K562 (cell line): ENCODE results near the gene PSME4. TPM values are rescaled to one million over a fixed set of nuclear protein-coding genes. Genes with fewer than 3 reads are reported as not detected.

ENCODE experiments used
- ATAC-seq: fragments of 200-7000 bp; cut with Tn5 transposase; 3 replicates; pipeline ENCODE4 v1.9.1; 2020; ENCODE audit warnings: moderate library complexity
- BruUV-seq: library from RNA; stranded (reverse); fragments of 400-500 nt; replicated peaks from 2 replicates; lab custom pipeline; 2021; lab: Mats Ljungman, UMichigan
- CTCF ChIA-PET: fragments of 300-600 bp; formaldehyde crosslinking; extraction: SDS; loops from one replicate; lab custom pipeline; 2021; ENCODE audit warnings: low intra/inter-chr PET ratio; lab: Yijun Ruan, JAX
- POLR2A ChIA-PET: fragments of 300-600, 350-650 bp; sonication (Branson Sonifier 250); formaldehyde crosslinking; extraction: SDS; loops from one replicate; lab custom pipeline; 2021; ENCODE audit warnings: antibody characterized with exemption, inconsistent platforms; lab: Yijun Ruan, JAX
- DNase-seq, 4 experiments: peaks; one replicate each; pipeline versions ENCODE4 v3.0.0 to v3.0.0-alpha.2; 2011 to 2018; ENCODE audit warnings: low spot score in 3 of 4, mixed read lengths in 3 of 4; ENCODE audit errors: extremely low read depth in 1 of 4
- FAIRE-seq: peaks from 2 replicates; lab custom pipeline; 2011; peaks lifted over from hg19 to GRCh38; lab: Jason Lieb, UNC
- H2AFZ ChIP-seq: 2 replicates; pipeline ENCODE4 v1.6.0; 2011; ENCODE audit warnings: low read depth, low read length, control low read depth, inconsistent platforms
- H3K27ac ChIP-seq: fragments of 200-600 bp; 3 replicates; pipeline ENCODE4 v1.8.0; 2011; ENCODE audit warnings: low read depth, mild to moderate bottlenecking, control low read depth, inconsistent platforms, low read length, moderate library complexity, mixed read lengths; ENCODE audit errors: extremely low read depth
- H3K27me3 ChIP-seq, 2 experiments: fragments of 300-600 bp in 1 of 2; 2 replicates in 1 of 2; 3 replicates in 1 of 2; pipeline versions ENCODE4 v1.6.0 to v1.8.0; 2011; ENCODE audit warnings: inconsistent platforms in 2 of 2, low read length in 2 of 2, mild to moderate bottlenecking in 1 of 2, mixed read lengths in 1 of 2, moderate library complexity in 1 of 2; ENCODE audit not compliant: control insufficient read depth in 2 of 2, insufficient read depth in 2 of 2
- H3K36me3 ChIP-seq: fragments of 300-600 bp; 3 replicates; pipeline ENCODE4 v1.8.0; 2011; ENCODE audit warnings: mild to moderate bottlenecking, low read length, inconsistent platforms; ENCODE audit not compliant: control insufficient read depth, insufficient read depth
- H3K4me1 ChIP-seq, 2 experiments: fragments of 200-600 bp in 1 of 2; replicated peaks in 1 of 2; 2 replicates in 1 of 2; 3 replicates in 1 of 2; pipeline versions ENCODE4 v1.5.1 to v1.8.0; 2011; ENCODE audit warnings: inconsistent platforms in 2 of 2, low read length in 2 of 2, mild to moderate bottlenecking in 1 of 2, mixed read lengths in 1 of 2, moderate library complexity in 1 of 2; ENCODE audit not compliant: control insufficient read depth in 2 of 2, insufficient read depth in 2 of 2
- H3K4me2 ChIP-seq: 2 replicates; pipeline ENCODE4 v1.6.1; 2011; ENCODE audit warnings: low read length, control low read depth, inconsistent platforms, mixed read lengths; ENCODE audit not compliant: insufficient read depth
- H3K4me3 ChIP-seq: fragments of 200-600 bp; sonication (generic), shearing (Covaris generic); 2 replicates; pipeline ENCODE4 v1.5.1; 2016; ENCODE audit warnings: control low read depth, inconsistent platforms
- H3K79me2 ChIP-seq: fragments of 200-600 bp; 3 replicates; pipeline ENCODE4 v1.8.0; 2011; ENCODE audit warnings: low read length, inconsistent platforms; ENCODE audit not compliant: control insufficient read depth, insufficient read depth
- H3K9ac ChIP-seq, 2 experiments: 2 replicates each; pipeline versions ENCODE4 v1.6.0 to v1.6.1; 2011; ENCODE audit warnings: low read depth in 2 of 2, low read length in 2 of 2, control low read depth in 1 of 2, inconsistent platforms in 1 of 2, mild to moderate bottlenecking in 1 of 2, mixed read lengths in 1 of 2; ENCODE audit not compliant: insufficient read depth in 1 of 2
- H3K9me1 ChIP-seq: one replicate; pipeline ENCODE4 v1.6.0; 2011; ENCODE audit warnings: inconsistent platforms, mild to moderate bottlenecking, low read length, moderate library complexity; ENCODE audit not compliant: control insufficient read depth, insufficient read depth
- H3K9me3 ChIP-seq: replicated peaks from 2 replicates; pipeline ENCODE4 v1.5.1; 2011; ENCODE audit warnings: low read depth, low read length, inconsistent platforms; ENCODE audit not compliant: control insufficient read depth, insufficient read depth
- H4K20me1 ChIP-seq: replicated peaks from 2 replicates; pipeline ENCODE4 v1.6.1; 2011; ENCODE audit warnings: low read length, inconsistent platforms, mixed read lengths; ENCODE audit not compliant: control insufficient read depth, insufficient read depth
- FOXA3 ChIP-seq, 2 experiments: fragments of 450-650 bp in 1 of 2; sonication (generic) in 1 of 2; formaldehyde crosslinking; IDR thresholded peaks in 1 of 2; conservative IDR thresholded peaks in 1 of 2; 2 replicates each; pipeline versions ENCODE4 v1.4.0 to v1.8.0; 2020 to 2022; ENCODE audit warnings: mild to moderate bottlenecking in 2 of 2, missing genetic modification reagents in 1 of 2
- SOX6 ChIP-seq: fragments of 450-650 bp; IDR thresholded peaks from 2 replicates; pipeline ENCODE4 v1.6.1; 2014; ENCODE audit warnings: mild to moderate bottlenecking
- ZNF518B ChIP-seq: fragments of 250-450 bp; sonication (Bioruptor Pico); IDR thresholded peaks from 2 replicates; pipeline ENCODE4 v1.5.0; 2021; ENCODE audit warnings: mild to moderate bottlenecking, moderate library complexity
- WGBS: fragments of 100-300 bp; shearing (Covaris generic); methylation state at CpG from one replicate; pipeline ENCODE4 v1.1.6; 2016; ENCODE audit warnings: low coverage, mixed read lengths; ENCODE audit not compliant: insufficient coverage; ENCODE audit errors: missing lambda C conversion rate; 5-methylcytosine and 5-hydroxymethylcytosine counted together
- in situ Hi-C: fragments of 300-500 bp; cut with MboI; formaldehyde crosslinking; loops from 4 replicates; pipeline ENCODE4 v1.15.0; 2018; ENCODE audit warnings: inconsistent platforms, mixed read lengths
- intact Hi-C: fragments of 100-400 bp; cut with micrococcal nuclease; formaldehyde crosslinking; loops from 2 replicates; pipeline ENCODE4 v1.14.2; 2022
- polyA plus RNA-seq, 8 experiments: library from polyadenylated mRNA; depleted of rRNA in 4 of 8; stranded (reverse) in 5 of 8; unstranded in 3 of 8; fragments of >200 nt; fragmentation: Nextera tagmentation in 2 of 8; fragmentation: Illumina TruSeq in 1 of 8; extraction: Ambion mirVana in 2 of 8; extraction: Trizol in 1 of 8; gene quantifications; 2 replicates each; pipeline versions ENCODE4 v1.2.1 to v1.2.3, GENCODE V29; 2011 to 2014; ENCODE audit warnings: inconsistent platforms in 1 of 8, missing spikeins in 1 of 8
- total RNA-seq, 7 experiments: library from RNA; depleted of rRNA in 6 of 7; stranded (reverse); fragments of >200 nt in 6 of 7; fragmentation: Illumina TruSeq in 2 of 7; extraction: Trizol in 2 of 7; gene quantifications; 2 replicates each; pipeline versions ENCODE4 v1.2.1 to v1.2.3, GENCODE V29; 2011 to 2021; ENCODE audit warnings: low replicate concordance in 1 of 7

PSME4 gene
- total and polyA plus RNA-seq, 9 of the 15 experiments (the other 6 are each of a cell fraction or from before 2014, with no cell fraction given) = 24.3 to 77.8 (median 40.5) TPM

DNA sequence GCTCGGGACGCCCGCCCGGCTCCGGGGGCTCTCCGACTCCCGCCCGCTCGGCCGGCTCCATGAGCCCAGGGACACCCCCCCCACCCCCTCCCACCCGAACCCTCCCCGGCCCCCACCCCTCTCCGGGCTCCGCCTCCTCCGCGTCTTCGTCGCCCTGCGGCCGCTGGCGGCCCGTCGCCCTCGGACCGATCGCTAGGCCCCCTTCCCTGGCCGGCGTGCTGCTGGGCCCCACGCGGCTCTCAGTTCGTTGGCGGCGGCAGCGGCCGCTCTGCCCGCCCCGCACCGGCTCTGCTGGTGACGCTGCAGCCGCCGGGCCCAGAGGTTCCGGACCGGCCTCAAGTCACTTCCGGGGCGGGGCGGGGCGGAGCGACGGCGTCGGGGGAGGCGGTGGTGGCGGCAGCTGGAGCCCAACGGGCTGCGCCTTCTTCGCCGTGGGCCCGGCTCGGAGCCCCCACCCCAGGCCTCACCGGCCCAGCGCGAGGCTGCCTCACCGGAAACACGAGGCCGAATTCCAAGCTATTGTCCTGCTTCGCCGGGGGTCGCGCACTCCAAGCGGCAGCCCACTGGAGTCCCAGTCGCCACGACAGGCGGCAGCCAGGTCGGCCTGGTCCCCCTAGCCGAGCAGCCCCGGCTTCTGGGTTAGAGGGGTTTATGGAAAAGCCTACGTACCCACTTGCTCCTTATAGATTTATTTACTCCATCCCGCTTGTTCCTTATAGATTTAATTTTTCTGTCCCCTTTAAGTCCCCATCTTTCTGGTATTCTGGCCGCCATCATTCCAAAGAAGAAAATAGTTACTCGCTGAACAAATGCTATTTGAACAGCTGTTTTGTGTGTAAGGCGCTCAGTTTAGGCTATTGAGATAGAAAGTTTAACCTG lies at the start of gene PSME4 (continued):
- no peak for TF ChIP-seq ZNF518B (CRISPR knock-in tag)

DNA sequence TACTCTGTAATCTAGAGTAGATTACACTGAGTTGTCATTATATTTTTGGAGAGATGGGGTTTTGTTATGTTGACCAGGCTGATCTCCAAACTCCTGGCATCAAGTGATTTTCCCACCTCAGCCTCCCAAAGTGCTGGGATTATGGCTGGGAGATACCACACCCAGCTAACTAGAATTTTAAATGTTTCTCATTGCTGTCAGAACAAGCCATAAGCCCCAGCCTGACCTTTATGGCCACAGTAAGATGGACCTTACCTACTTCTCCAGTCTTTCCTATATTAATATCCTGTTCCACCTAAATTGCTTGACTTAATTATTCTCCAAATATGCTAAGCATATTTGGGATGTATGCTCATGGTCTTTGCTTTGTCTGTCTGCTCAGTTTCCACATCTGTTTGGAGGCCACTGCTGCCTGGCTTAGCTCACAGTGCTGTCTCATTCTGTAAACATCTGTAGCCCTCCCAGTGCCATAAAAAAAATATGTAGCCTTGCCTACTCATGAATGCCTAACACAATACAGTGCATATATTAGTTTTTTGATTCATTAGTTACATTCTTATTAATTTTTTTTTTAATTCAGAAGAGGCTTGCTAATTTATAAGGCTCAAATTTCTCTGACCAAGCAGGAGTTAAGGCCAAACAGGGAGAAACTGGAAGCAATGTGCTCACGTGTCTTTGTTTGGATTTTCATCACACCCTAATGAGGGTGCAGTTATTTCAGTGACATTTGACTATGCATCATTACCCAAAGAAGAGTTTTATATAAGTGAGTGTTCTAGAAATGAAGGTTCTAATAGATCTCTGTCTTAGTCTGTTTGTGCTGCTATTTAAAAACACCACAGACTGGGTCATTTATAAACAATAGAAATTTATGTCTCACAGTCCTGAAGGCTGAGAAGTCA lies 45.3 kb upstream of the PSME4 start:
- BruUV-seq = no TSS peak
- H3K79me2 ChIP-seq = no peaks in the 10 kb centered on the region
- CTCF ChIA-PET = no interaction called here
- H3K27ac ChIP-seq = no peak overlapping the region
- 33% methylated on average over 1 of the region's 1 CpG for WGBS
- H4K20me1 ChIP-seq = no peaks in the 10 kb centered on the region
- peak; percentile 53; the same call in 1 of the 3 replicates for ATAC-seq
- H3K4me3 ChIP-seq = no peak overlapping the region
- H3K27me3 ChIP-seq = no peaks in the 10 kb centered on the region
- peaks cover 4% of the 10 kb centered on the region for H3K9me3 ChIP-seq
- FAIRE-seq = no peak
- H2AFZ ChIP-seq = 0 out of 2 replicates have a peak overlapping the region, but pooled peaks have one; percentile 22
- H3K4me1 ChIP-seq = peaks cover 0 to 6% of the 10 kb centered on the region in 2 experiments; a peak in 3 of 5 replicates
- TF ChIP-seq FOXA3 (CRISPR knock-in tag; conservative IDR thresholded peaks at IDR 0.05 in 1 of 2, IDR thresholded peaks at IDR 0.05 in 1 of 2) (peak in 1 of 2 experiments; percentile 54; a peak in 2 of 4 replicates), SOX6 (no peak)
- TF ChIP-seq, all 486 proteins: peak for 1
- no peak overlapping the region for H3K4me2 ChIP-seq
- POLR2A ChIA-PET = interaction anchor here (0.7 kb wide), 1 partner anchor 13 kb away, joined by 3 read pairs; no protein-coding TSS in a partner anchor
- H3K9ac ChIP-seq = no peak overlapping the region
- no peaks in the 10 kb centered on the region for H3K9me1 ChIP-seq
- H3K36me3 ChIP-seq = no peaks in the 10 kb centered on the region
- intact Hi-C loops (no loop called here), in situ Hi-C loops (no loop called here)
- no peak for DNase-seq
